ENCODE results near the gene AGO4.

- TF ChIP-seq CTCF (conservative IDR thresholded peaks at IDR 0.05; ENCODE audit: low read depth, low read length) (no peak), ELK1 (IDR thresholded peaks at IDR 0.05; ENCODE audit: borderline replicate concordance, low read depth, low read length) (no peak), POLR2A (IDR thresholded peaks at IDR 0.05; ENCODE audit: low read depth, low read length) (no peak), MAFK (IDR thresholded peaks at IDR 0.05; ENCODE audit: low read depth, low read length) (no peak), MXI1 (IDR thresholded peaks at IDR 0.05; ENCODE audit: borderline replicate concordance, low read depth, low read length) (no peak), BHLHE40 (IDR thresholded peaks at IDR 0.05; ENCODE audit: low read depth, low read length) (no peak), RFX5 (IDR thresholded peaks at IDR 0.05; ENCODE audit: low read depth, low read length) (no peak), MAZ (IDR thresholded peaks at IDR 0.05; ENCODE audit: borderline replicate concordance, low read depth, low read length) (no peak), RCOR1 (IDR thresholded peaks at IDR 0.05; ENCODE audit: insufficient replicate concordance, low read length) (no peak), SMC3 (IDR thresholded peaks at IDR 0.05; ENCODE audit: low read depth, low read length) (no peak)
Observed at GRCh38 chr1:35797380-35797779, 10.4 kb upstream of the AGO4 start.

All from IMR-90 (cell line).